Prostate gland (tissue), 2 donors: ENCODE results near the gene SOX12. TPM values are rescaled to one million over a fixed set of nuclear protein-coding genes. Genes with fewer than 3 reads are reported as not detected.
A peak's percentile ranks its signal among the peaks of the same experiment; 100 is the strongest.

Source experiments
- DNase-seq: peaks from one replicate; pipeline ENCODE4 v3.0.0-alpha.2; 2019; ENCODE audit warnings: low spot score
- H3K27ac ChIP-seq, 2 donors: fragments of 200-600 bp; sonication (generic); 2 replicates each; pipeline ENCODE4 v1.5.1; 2017 to 2019
- H3K27me3 ChIP-seq: fragments of 200-600 bp; sonication (generic); replicated peaks from 2 replicates; pipeline ENCODE4 v1.5.1; 2019; ENCODE audit not compliant: insufficient read depth
- H3K36me3 ChIP-seq, 2 donors: fragments of 200-600 bp; sonication (generic); 1 replicate in 1 of 2; 2 replicates in 1 of 2; pipeline versions ENCODE4 v1.5.1 to v1.8.1; 2017 to 2019
- H3K4me1 ChIP-seq: fragments of 200-600 bp; sonication (generic); replicated peaks from 2 replicates; pipeline ENCODE4 v1.5.1; 2019
- H3K4me3 ChIP-seq, 2 donors: fragments of 200-600 bp; sonication (generic); 2 replicates each; pipeline ENCODE4 v1.5.1; 2017 to 2019
- H3K9me3 ChIP-seq: fragments of 200-600 bp; sonication (generic); 2 replicates; pipeline ENCODE4 v1.5.1; 2017
- CTCF ChIP-seq, 4 experiments: fragments of 200-600 bp in 2 of 4; fragments of 450-650 bp in 2 of 4; sonication (generic) in 2 of 4; IDR thresholded peaks; 1 replicate in 3 of 4; 2 replicates in 1 of 4; pipeline ENCODE4 v1.5.1; 2016 to 2019; ENCODE audit warnings: antibody characterized with exemption in 4 of 4, mild to moderate bottlenecking in 2 of 4, moderate library complexity in 2 of 4
- POLR2A ChIP-seq: fragments of 450-650 bp; IDR thresholded peaks from one replicate; pipeline ENCODE4 v1.6.1; 2016; ENCODE audit warnings: antibody characterized with exemption, mild to moderate bottlenecking
- POLR2AphosphoS5 ChIP-seq: sonication (generic); formaldehyde crosslinking; IDR thresholded peaks from one replicate; pipeline ENCODE4 v1.6.1; 2017; ENCODE audit warnings: antibody characterized with exemption
- WGBS: methylation state at CpG from one replicate; pipeline ENCODE4 v1.1.5; 2018; 5-methylcytosine and 5-hydroxymethylcytosine counted together
- intact Hi-C: fragments of 100-400 bp; cut with DNase I; formaldehyde crosslinking; loops from one replicate; pipeline ENCODE4 v1.14.2; 2022
- total RNA-seq, 2 donors: library from RNA; depleted of rRNA; stranded (reverse); fragments of >200 nt; gene quantifications; one replicate each; pipeline ENCODE4 v1.1.0, GENCODE V29; 2016

The SOX12 gene
- total RNA-seq, 2 donors from 2014 or later, result 10.7 to 21.0 TPM

GRCh38 chr20:346033-346639 is 20.8 kb downstream of the SOX12 start:
- intact Hi-C loops, result no loop called here

GRCh38 chr20:346640-347316 is 21.4 kb downstream of the SOX12 start, which contains the start of gene NRSN2:
Gene NRSN2 (plus strand): TSS chr20:347111. CDS start chr20:349644, 2,533 bp downstream.
- Histone ChIP-seq H3K27me3 (no peaks in the 10 kb centered on the region), H3K27ac (peak within 1 kb of the TSS; percentile 94 to 97), H3K4me1 (peaks cover 9% of the 10 kb centered on the region), H3K9me3 (no peaks in the 10 kb centered on the region), H3K4me3 (peak within 1 kb of the TSS; percentile 57 to 62), H3K36me3 (no peaks in the 10 kb centered on the region)
- DNase-seq, result peak; percentile 47
- intact Hi-C loops, result no loop called here
- TF ChIP-seq POLR2A (peak; percentile 65), POLR2AphosphoS5 (no peak)
- WGBS, result 1% methylated on average over 50 of the region's 50 CpGs

More at GRCh38 chr20:346033-346639, 20.8 kb downstream of the SOX12 start:
- TF ChIP-seq CTCF (IDR thresholded peaks at IDR 0.05) (no peak), POLR2A (no peak), POLR2AphosphoS5 (no peak)
- peaks cover 9% of the 10 kb centered on the region for H3K4me1 ChIP-seq
- H3K27me3 ChIP-seq, result no peaks in the 10 kb centered on the region
- H3K36me3 ChIP-seq, result no peaks in the 10 kb centered on the region
- DNase-seq, result no peak
- peak overlapping the region; percentile 94 to 97 for H3K27ac ChIP-seq
- no peaks in the 10 kb centered on the region for H3K9me3 ChIP-seq
- peak overlapping the region; percentile 57 to 62 for H3K4me3 ChIP-seq
- 70% methylated on average over 9 of the region's 9 CpGs for WGBS

- Histone ChIP-seq H3K36me3 (no peaks in the 10 kb centered on the region), H3K4me3 (peak overlapping the region; percentile 57 to 62), H3K4me1 (peaks cover 9% of the 10 kb centered on the region), H3K27ac (peak overlapping the region; percentile 94 to 97), H3K9me3 (no peaks in the 10 kb centered on the region), H3K27me3 (no peaks in the 10 kb centered on the region)
- WGBS, result 0% methylated on average over 19 of the region's 19 CpGs
- intact Hi-C loops, result no loop called here
- no peak for DNase-seq
- TF ChIP-seq POLR2A (no peak), POLR2AphosphoS5 (no peak), CTCF (IDR thresholded peaks at IDR 0.05) (no peak)
Observed at GRCh38 chr20:347317-347639, 21.9 kb downstream of the SOX12 start.

GRCh38 chr20:347640-348484 is 22.5 kb downstream of the SOX12 start:
- no peaks in the 10 kb centered on the region for H3K36me3 ChIP-seq
- peak overlapping the region; percentile 94 to 97 for H3K27ac ChIP-seq
- H3K9me3 ChIP-seq, result no peaks in the 10 kb centered on the region
- no peaks in the 10 kb centered on the region for H3K27me3 ChIP-seq
- H3K4me3 ChIP-seq, result peak overlapping the region; percentile 57 to 62
- H3K4me1 ChIP-seq, result peaks cover 9% of the 10 kb centered on the region
- intact Hi-C loops, result no loop called here
- peak; percentile 88 for DNase-seq
- WGBS, result 0% methylated on average over 50 of the region's 61 CpGs
- TF ChIP-seq POLR2A, result peak; percentile 53
- no peak for TF ChIP-seq CTCF (IDR thresholded peaks at IDR 0.05)
- peak; percentile 72 for TF ChIP-seq POLR2AphosphoS5
